ENCODE measurements around the gene KNDC1. TPM values are rescaled to one million over a fixed set of nuclear protein-coding genes. Genes with fewer than 3 reads are reported as not detected.

Gene KNDC1
- total RNA-seq, 1 experiment from 2014 or later, result 1.2 TPM

DNA sequence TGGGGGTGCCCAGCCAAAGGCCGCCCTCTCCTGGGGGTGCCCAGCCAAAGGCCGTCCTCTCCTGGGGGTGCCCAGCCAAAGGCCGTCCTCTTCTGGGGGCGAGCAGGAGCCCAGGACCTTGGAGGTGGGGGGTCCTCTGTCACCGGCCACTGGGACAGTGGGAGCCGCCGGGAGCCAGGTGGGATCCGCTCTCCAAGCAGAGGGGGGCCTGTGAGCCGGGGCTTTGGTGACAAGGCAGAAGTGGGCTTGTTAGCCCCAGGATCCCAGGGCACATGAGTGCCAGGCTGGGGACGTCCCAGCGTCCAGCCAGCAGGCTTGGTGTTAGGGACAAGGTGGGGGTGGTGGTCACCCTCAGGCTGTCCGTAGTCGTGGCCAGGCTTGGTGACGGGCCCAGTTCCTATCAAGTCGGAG lies 40.6 kb downstream of the KNDC1 start:
- TF ChIP-seq CTCF (IDR thresholded peaks at IDR 0.05; ENCODE audit: unreplicated experiment), result no peak
- BruUV-seq (replicated peaks), result no TSS peak
- H3K27me3 Mint-ChIP-seq (ENCODE audit: unreplicated experiment), result no peaks in the 10 kb centered on the region
- peaks cover 5% of the 10 kb centered on the region for H3K36me3 Mint-ChIP-seq (ENCODE audit: insufficient read depth, unreplicated experiment)
- CTCF ChIA-PET, result no interaction called here
- intact Hi-C loops (cut with micrococcal nuclease; ENCODE audit: unreplicated experiment), result no loop called here
- H3K4me1 Mint-ChIP-seq (ENCODE audit: low read depth, unreplicated experiment), result no peaks in the 10 kb centered on the region
- DNase-seq, result no peak
- no peaks in the 10 kb centered on the region for H3K9me3 Mint-ChIP-seq (ENCODE audit: low read depth, unreplicated experiment)
- H3K27ac Mint-ChIP-seq (ENCODE audit: unreplicated experiment), result no peak overlapping the region
- H3K4me3 Mint-ChIP-seq (ENCODE audit: low read depth, unreplicated experiment), result no peak overlapping the region

GRCh38 chr10:133201151-133201947 lies 41.3 kb downstream of the KNDC1 start:
- no peaks in the 10 kb centered on the region for H3K9me3 Mint-ChIP-seq (ENCODE audit: low read depth, unreplicated experiment)
- H3K36me3 Mint-ChIP-seq (ENCODE audit: insufficient read depth, unreplicated experiment), result peaks cover 5% of the 10 kb centered on the region
- no peaks in the 10 kb centered on the region for H3K4me1 Mint-ChIP-seq (ENCODE audit: low read depth, unreplicated experiment)
- intact Hi-C loops (cut with micrococcal nuclease; ENCODE audit: unreplicated experiment), result no loop called here
- CTCF ChIA-PET, result no interaction called here
- TF ChIP-seq CTCF (IDR thresholded peaks at IDR 0.05; ENCODE audit: unreplicated experiment), result no peak
- H3K27me3 Mint-ChIP-seq (ENCODE audit: unreplicated experiment), result no peaks in the 10 kb centered on the region
- no TSS peak for BruUV-seq (replicated peaks)
- no peak overlapping the region for H3K4me3 Mint-ChIP-seq (ENCODE audit: low read depth, unreplicated experiment)
- no peak overlapping the region for H3K27ac Mint-ChIP-seq (ENCODE audit: unreplicated experiment)
- DNase-seq, result no peak

DNA sequence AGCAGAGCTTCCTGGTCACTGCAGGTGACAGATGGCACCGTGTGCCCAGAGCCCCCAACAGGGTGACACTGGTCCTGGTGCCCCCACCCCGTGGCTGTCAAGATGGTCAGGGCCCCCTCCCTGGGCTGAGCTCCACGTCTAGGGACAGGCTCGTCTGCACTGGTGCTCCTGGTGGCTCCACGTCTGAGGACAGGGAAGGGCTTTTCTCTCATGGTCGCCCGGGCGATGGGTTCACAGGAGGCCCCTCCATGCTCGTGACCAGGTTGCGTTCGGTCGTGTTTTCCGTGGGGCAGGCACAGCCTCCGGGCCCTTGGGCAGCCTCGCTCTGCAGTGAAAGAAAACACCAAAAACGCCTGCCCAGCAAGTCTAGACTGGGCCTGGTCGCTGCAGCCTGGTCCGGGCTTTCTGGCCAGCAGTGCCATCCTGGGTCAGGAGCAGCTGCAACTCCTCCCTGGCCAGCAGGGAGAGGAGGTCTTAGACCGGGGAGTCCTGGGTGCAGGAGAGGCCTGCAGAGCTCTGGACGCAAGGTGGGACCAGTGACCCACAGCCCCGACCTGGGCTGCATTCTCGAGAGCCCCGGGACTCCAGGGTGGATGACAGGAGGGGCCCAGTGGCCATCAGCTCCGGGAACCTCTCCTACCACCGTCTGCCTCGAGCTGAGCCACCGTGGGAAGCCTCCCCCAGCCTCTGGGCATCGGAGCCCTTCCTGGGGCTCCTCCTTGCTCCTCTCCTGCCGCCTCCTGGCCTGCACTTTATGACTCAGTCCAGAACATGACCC lies 42.1 kb downstream of the KNDC1 start:
- CTCF ChIA-PET, result no interaction called here
- H3K4me1 Mint-ChIP-seq (ENCODE audit: low read depth, unreplicated experiment), result no peaks in the 10 kb centered on the region
- no peak overlapping the region for H3K27ac Mint-ChIP-seq (ENCODE audit: unreplicated experiment)
- no peak for DNase-seq
- H3K9me3 Mint-ChIP-seq (ENCODE audit: low read depth, unreplicated experiment), result no peaks in the 10 kb centered on the region
- no TSS peak for BruUV-seq (replicated peaks)
- peaks cover 5% of the 10 kb centered on the region for H3K36me3 Mint-ChIP-seq (ENCODE audit: insufficient read depth, unreplicated experiment)
- TF ChIP-seq CTCF (IDR thresholded peaks at IDR 0.05; ENCODE audit: unreplicated experiment), result no peak
- H3K4me3 Mint-ChIP-seq (ENCODE audit: low read depth, unreplicated experiment), result no peak overlapping the region
- H3K27me3 Mint-ChIP-seq (ENCODE audit: unreplicated experiment), result no peaks in the 10 kb centered on the region
- intact Hi-C loops (cut with micrococcal nuclease; ENCODE audit: unreplicated experiment), result no loop called here

- TF ChIP-seq CTCF (IDR thresholded peaks at IDR 0.05; ENCODE audit: unreplicated experiment), result no peak
- H3K9me3 Mint-ChIP-seq (ENCODE audit: low read depth, unreplicated experiment), result no peaks in the 10 kb centered on the region
- BruUV-seq (replicated peaks), result no TSS peak
- CTCF ChIA-PET, result no interaction called here
- no peaks in the 10 kb centered on the region for H3K4me1 Mint-ChIP-seq (ENCODE audit: low read depth, unreplicated experiment)
- intact Hi-C loops (cut with micrococcal nuclease; ENCODE audit: unreplicated experiment), result no loop called here
- H3K36me3 Mint-ChIP-seq (ENCODE audit: insufficient read depth, unreplicated experiment), result peaks cover 5% of the 10 kb centered on the region
- no peaks in the 10 kb centered on the region for H3K27me3 Mint-ChIP-seq (ENCODE audit: unreplicated experiment)
- no peak overlapping the region for H3K27ac Mint-ChIP-seq (ENCODE audit: unreplicated experiment)
- no peak overlapping the region for H3K4me3 Mint-ChIP-seq (ENCODE audit: low read depth, unreplicated experiment)
- no peak for DNase-seq
These were observed 43.0 kb downstream of the KNDC1 start for GRCh38 chr10:133202778-133203651.

Measured in Calu3 (cell line).